KBM-7 (cell line): ENCODE measurements around the gene TAAR6.
A peak's percentile ranks its signal among the peaks of the same experiment; 100 is the strongest.
"Not testable (repeated sequence)": the region's sequence is repeated elsewhere in the genome, so short reads cannot be mapped to it uniquely, and the experiment has no call there.

ENCODE experiments used
- DNase-seq: peaks from one replicate; pipeline ENCODE4 v3.0.0-alpha.2; 2015
- in situ Hi-C: fragments of 300-500 bp; cut with MboI; formaldehyde crosslinking; loops from 2 replicates; pipeline ENCODE4 v1.14.3; 2020; ENCODE audit warnings: low sequenced_read_pairs, low pct_unique_long_range_greater_than_20kb, mixed read lengths

The TAAR6 gene, protein sequence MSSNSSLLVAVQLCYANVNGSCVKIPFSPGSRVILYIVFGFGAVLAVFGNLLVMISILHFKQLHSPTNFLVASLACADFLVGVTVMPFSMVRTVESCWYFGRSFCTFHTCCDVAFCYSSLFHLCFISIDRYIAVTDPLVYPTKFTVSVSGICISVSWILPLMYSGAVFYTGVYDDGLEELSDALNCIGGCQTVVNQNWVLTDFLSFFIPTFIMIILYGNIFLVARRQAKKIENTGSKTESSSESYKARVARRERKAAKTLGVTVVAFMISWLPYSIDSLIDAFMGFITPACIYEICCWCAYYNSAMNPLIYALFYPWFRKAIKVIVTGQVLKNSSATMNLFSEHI

GRCh38 chr6:132570221-132570777 is at the start of gene TAAR6:
TAAR6 (plus strand) TSS chr6:132570322; CDS start chr6:132570322, 0 bp downstream.
- DNase-seq: no peak
- in situ Hi-C loops: no loop called here

- in situ Hi-C loops: no loop called here
Observed at GRCh38 chr6:132520953-132521352, 49.2 kb upstream of the TAAR6 start.

DNA sequence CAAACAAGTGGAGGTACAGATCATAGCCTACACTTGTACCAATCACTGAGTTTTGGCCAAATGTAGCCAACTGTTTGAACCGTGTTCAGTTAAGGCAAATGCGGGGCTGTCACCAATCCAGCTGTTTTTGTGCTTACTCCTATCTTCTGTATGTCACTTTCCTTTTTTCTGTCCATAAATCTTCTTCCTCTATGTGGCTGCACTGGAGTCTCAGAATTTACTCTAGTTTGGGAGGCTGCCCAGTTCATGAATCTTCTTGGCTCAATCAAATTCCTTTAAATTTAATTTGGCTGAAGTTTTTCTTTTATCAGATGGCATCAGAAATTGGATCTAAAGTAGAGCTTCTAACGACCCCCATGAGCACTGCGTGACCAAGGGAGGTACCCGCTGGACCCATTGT is 45.5 kb upstream of the TAAR6 start:
- in situ Hi-C loops: loop anchor here (25.0 kb wide), 1 partner anchor 263 kb away; the partner anchor contains the start of gene SLC18B1
- DNase-seq: no peak

More at GRCh38 chr6:132520953-132521352, 49.2 kb upstream of the TAAR6 start:
- no peak for DNase-seq

GRCh38 chr6:132525866-132526265 is 44.3 kb upstream of the TAAR6 start:
- no peak for DNase-seq
- in situ Hi-C loops: loop anchor here (25.0 kb wide), 1 partner anchor 261 kb away; the partner anchor contains the start of gene SLC18B1

GRCh38 chr6:132526461-132526860 is 43.7 kb upstream of the TAAR6 start:
- no peak for DNase-seq
- in situ Hi-C loops: loop anchor here (25.0 kb wide), 1 partner anchor 261 kb away; the partner anchor contains the start of gene SLC18B1

GRCh38 chr6:132527791-132528190 is 42.3 kb upstream of the TAAR6 start:
- in situ Hi-C loops: loop anchor here (25.0 kb wide), 1 partner anchor 260 kb away; the partner anchor contains the start of gene SLC18B1
- DNase-seq: no peak

- in situ Hi-C loops: loop anchor here (25.0 kb wide), 1 partner anchor 257 kb away; the partner anchor contains the start of gene SLC18B1
- DNase-seq: peak; percentile 65
Observed at GRCh38 chr6:132530293-132530974, 39.7 kb upstream of the TAAR6 start.

- not testable (repeated sequence) for DNase-seq
- in situ Hi-C loops: loop anchor here (25.0 kb wide), 1 partner anchor 253 kb away; the partner anchor contains the start of gene SLC18B1
Observed at GRCh38 chr6:132534546-132534945, 35.6 kb upstream of the TAAR6 start.

GRCh38 chr6:132537145-132537544 is 33.0 kb upstream of the TAAR6 start:
- in situ Hi-C loops: loop anchor here (25.0 kb wide), 1 partner anchor 250 kb away; the partner anchor contains the start of gene SLC18B1
- no peak for DNase-seq

DNA sequence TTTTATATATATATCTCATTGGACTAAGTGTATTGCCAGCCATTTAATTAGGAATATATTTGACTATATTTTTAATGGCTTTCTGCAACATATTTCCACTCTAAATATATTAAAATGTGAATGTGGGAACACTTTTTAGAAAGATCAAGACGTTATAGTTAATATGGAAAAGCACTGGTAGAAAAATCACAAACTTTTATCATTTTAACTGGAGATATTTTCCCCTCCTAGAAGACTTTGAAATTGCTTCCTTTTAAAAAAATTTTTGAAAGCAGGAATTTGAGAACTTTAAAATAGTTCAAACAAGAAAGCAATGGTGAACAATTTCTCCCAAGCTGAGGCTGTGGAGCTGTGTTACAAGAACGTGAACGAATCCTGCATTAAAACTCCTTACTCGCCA is 32.1 kb upstream of the TAAR6 start, which contains the start of gene TAAR9:
Gene TAAR9, plus strand, starts transcription at position 301 of the 400 bp plus-strand sequence. Its CDS starts 13 bp downstream, at position 314.
- no peak for DNase-seq
- in situ Hi-C loops: loop anchor here (25.0 kb wide), 1 partner anchor 249 kb away; the partner anchor contains the start of gene SLC18B1

DNA sequence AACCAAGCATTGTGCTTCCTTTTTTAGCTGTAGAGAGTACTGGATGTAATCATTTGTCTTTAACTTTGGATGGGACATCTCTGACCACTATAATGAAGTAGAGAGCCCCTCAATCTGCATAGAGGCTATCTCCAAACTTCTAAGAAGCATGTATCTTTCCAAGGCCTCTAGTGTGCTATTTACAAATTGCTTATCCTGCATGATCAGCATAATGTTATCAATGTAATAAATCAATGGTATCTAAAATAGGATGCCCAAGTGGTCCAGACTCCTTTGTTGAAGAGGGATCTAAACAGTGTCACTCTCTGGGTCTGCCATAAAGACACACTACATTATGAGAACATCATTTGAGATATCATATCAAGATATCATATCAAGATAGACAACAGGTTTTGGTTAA is 25.3 kb upstream of the TAAR6 start:
- DNase-seq: no peak
- in situ Hi-C loops: loop anchor here (25.0 kb wide), 1 partner anchor 242 kb away; the partner anchor contains the start of gene SLC18B1

DNA sequence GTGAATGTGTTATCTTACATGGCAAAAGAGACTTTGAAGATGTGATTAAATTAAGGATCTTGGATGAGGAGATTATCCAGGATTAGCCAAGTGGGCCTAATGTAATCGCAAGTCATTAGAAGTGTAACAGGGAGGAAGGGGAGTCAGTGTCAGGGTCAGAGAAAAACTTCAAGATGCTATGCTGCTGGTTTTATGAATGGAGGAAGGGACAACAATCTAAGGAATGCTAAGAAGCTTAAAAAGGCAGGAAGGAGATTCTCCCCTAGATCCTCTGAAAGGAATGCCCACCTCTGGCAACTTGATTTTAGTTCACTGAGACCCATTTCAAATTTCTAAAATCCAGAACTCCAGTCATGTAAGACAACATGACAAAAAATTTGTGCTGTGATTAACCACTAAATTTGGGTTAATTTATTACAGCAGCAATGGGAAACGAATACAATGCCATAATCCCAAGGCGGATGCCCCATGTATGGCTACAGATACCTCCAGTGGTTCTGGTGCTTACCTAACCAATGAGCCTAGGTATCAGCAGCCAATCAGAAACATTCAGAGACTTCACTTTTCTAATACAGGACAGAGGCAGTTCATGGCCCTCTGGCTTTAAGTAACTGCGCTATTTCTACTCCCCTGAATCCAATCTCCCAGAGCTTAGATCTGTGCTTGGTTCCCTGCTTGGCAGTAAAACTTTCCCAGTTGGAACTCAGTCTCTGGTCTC is 21.2 kb upstream of the TAAR6 start:
- in situ Hi-C loops: loop anchor here (25.0 kb wide), 1 partner anchor 238 kb away; the partner anchor contains the start of gene SLC18B1
- DNase-seq: no peak

GRCh38 chr6:132551214-132551613 is 18.9 kb upstream of the TAAR6 start:
- no peak for DNase-seq
- in situ Hi-C loops: no loop called here

DNA sequence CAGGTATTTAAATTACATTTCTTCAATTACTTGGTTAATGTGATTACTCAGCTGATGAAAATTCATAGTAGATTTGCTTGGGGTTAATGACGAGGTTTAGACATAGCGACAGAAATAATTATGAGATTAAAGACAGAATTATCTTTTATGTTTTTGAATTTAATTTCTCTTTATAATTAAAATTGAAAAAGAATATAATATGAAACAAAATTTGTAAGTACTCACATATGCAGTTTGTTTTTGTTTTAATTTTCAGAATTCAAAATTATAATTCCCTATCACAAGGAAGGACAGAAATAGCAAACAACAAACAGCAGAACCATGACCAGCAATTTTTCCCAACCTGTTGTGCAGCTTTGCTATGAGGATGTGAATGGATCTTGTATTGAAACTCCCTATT is 17.8 kb upstream of the TAAR6 start, which contains the start of gene TAAR8:
Gene TAAR8, plus strand, starts transcription at position 301 of the 400 bp plus-strand sequence. Its CDS starts 21 bp downstream, at position 322.
- in situ Hi-C loops: no loop called here

DNA sequence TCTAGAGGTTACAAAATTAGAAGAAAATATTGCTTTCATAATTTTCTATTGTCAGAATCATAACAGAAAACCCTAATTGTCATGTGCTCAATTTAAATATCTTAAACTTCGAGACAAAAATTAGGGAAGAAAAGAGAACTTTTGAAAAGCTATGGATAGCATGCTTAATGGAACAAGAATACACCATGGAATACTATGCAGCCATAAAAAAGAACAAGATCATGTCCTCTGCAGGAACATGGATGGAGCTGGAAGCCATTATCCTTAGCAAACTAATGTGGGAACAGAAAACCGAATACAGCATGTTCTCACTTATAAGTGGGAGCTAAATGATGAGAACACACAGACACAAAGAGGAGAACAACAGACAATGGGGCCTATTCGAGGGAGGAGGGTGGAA is 10.0 kb upstream of the TAAR6 start:
- DNase-seq, in situ Hi-C loops: not testable (repeated sequence)

More for the DNA sequence above, 17.8 kb upstream of the TAAR6 start, which contains the start of gene TAAR8:
- no peak for DNase-seq

GRCh38 chr6:132566404-132566803 is 3.7 kb upstream of the TAAR6 start:
- in situ Hi-C loops: no loop called here
- DNase-seq: no peak

DNA sequence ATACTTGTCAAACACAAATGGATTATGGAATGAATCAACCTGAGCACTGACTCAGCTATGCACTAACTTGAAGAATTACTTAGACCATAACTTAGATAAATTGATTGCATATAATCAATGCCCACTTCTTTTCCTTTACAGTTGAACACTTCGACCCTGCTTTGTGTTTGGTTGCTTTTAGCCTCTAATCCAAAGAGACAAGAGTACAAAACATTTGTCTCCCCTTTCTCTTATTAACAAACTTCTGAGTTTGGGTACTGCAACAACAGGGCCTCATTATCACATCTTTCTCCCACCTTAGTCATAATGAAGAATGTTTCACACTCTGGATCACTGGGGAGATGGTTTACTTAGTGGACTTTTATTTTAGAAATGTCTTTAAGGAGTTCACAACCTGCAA is 2.6 kb upstream of the TAAR6 start:
- in situ Hi-C loops: no loop called here
- DNase-seq: no peak

DNA sequence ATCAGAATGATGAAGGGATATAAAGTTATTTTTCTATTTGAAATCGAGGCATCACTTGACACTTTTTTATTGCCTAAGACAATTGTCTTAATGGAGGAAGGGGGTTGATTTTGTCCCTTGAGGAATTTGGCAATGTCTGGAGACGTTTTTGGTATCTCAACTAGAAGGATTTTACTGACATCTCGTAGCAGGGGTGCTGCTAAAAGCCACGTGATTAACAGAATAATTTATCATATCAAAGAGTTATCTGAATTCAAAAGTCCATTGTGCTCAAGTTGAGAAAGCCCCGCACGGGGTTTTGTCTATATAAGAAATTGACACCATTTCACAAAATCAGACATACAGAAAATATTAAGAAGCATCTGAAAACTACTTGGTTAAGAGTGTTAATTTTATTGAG is 1.5 kb upstream of the TAAR6 start:
- in situ Hi-C loops: no loop called here
- no peak for DNase-seq
